Pulmonary artery endothelial cell (primary cell): ENCODE measurements around the gene NAPB. TPM values are rescaled to one million over a fixed set of nuclear protein-coding genes. Genes with fewer than 3 reads are reported as not detected.

ENCODE experiments used
- DNase-seq: peaks from one replicate; pipeline ENCODE4 v3.0.0-alpha.2; 2011; ENCODE audit warnings: low read depth, low spot score
- total RNA-seq: library from RNA; depleted of rRNA; stranded (reverse); fragments of >200 nt; gene quantifications from 2 replicates; pipeline ENCODE4 v1.2.3, GENCODE V29; 2014

The NAPB gene
- total RNA-seq, 1 donor from 2014 or later, result 4.5 TPM

GRCh38 chr20:23438661-23439060, 17.4 kb upstream of the NAPB start:
- no peak for DNase-seq

DNA sequence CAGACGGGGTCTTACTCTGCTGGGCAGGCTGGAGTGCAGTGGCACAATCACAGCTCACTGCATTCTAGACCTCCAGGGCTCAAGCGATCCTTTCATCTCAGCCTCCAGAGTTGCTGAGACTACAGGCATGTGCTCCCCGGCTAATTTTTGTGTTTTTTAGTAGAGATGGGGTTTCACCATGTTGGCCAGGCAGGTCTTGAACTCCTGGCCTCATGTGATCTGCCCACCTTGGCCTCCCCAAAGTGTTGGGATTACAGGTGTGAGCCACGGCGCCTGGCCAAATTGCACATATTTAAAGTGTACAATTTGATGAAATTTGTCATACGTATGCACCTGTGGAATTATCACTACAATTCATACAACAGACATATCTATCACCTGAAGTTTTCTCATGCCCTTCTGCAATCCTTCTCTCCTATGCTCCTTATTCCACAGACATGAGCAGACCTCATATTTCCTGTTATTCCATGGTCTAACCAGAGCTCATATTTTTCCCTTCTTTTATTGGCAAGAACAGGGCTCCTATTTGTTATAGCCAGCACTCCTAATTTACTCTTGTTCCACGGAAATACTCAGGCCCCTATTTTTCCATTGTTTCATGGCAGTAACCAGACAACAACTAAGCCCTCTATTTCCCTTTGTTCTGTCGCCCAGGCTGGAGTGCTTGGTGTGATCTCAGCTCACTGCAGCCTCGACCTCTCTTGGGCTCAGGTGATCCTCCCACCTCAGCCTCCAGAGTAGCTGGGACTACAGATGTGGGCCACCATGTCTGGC, 16.0 kb upstream of the NAPB start:
- DNase-seq, result no peak

- DNase-seq, result no peak
Measured at GRCh38 chr20:23436681-23437080, 15.4 kb upstream of the NAPB start.

- no peak for DNase-seq
Measured at GRCh38 chr20:23435626-23436539, 14.6 kb upstream of the NAPB start.

DNA sequence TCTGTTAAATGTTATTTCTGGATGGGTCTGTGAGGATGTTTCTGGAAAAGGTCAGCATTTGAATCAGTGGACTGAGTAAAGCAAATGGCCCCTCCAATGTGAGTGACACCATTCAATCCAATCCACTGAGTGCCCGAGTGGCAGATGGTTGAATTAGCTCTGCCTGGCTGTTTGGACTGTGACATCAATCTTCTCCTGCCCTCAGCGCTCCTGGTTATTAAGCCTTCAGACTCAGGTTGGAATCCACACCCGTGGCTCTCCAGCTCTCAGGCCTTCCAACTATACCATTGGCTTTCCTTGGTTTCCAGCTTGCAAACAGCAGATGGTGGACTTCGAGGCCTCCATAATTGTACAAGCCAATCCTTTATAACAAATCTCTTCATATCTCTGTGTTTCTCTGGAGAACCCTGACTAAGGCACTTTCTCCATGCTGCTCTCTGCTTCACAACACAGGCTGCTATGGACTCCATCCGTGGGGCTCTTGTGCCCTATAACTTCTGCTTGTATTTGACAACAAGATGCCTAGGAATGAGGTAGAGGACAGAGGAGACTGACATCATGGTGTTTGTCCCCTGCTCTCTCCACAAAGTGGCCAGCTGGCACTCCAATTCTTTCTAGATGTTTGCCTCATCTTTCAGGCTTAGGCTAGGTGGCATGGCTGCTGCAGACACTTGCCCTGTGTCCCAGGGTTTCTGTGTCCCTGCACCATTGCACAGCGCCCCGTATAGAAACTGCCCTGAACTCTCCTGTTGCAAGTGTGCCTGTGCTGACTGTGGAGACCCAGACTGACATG, 13.4 kb upstream of the NAPB start:
- no peak for DNase-seq

- DNase-seq, result no peak
Measured at GRCh38 chr20:23433628-23434027, 12.3 kb upstream of the NAPB start.

DNA sequence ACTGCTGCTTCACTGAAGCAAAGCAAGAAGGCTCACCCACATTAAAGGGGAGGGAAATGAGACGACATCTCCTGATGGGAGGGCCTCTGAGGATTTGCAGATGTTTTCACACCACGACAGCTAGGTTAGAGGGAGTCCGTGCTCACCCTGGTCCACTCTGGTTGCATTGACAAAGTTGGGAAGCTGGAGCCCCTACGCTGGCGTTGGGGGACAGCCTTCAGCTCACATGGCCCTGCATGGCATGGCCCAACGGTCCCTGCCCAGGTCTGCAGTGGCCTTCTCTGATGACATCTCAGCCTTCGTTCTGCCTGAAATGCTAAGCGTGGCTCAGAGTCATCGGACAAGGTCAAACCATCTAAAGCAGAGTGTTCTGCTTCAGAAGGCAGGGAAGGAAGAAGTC, 3.8 kb upstream of the NAPB start:
- DNase-seq, result no peak

- DNase-seq, result no peak
Measured at GRCh38 chr20:23419995-23420901, 1.0 kb downstream of the NAPB start.

DNA sequence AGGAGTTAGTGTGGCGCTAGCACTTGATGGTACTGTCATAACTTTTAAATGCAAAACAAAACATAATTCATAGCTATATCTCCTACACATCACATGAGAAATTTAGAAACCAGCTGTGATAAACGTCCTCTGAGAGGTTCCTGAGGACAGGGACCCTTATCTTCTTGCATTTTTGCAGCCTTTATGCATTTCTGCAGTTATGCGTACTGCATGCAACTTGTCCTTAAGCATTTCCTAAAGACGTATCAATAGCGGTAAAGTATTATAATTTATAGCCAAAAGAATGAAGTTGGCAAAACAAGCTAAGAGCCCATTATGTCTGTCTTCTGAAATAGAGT, 1.7 kb downstream of the NAPB start:
- no peak for DNase-seq

- DNase-seq, result no peak
Measured at GRCh38 chr20:23417861-23418260, 3.4 kb downstream of the NAPB start.

GRCh38 chr20:23415959-23416583, 5.2 kb downstream of the NAPB start:
- DNase-seq, result no peak

GRCh38 chr20:23415555-23415954, 5.7 kb downstream of the NAPB start:
- DNase-seq, result no peak

- no peak for DNase-seq
Measured at GRCh38 chr20:23414526-23415188, 6.6 kb downstream of the NAPB start.

DNA sequence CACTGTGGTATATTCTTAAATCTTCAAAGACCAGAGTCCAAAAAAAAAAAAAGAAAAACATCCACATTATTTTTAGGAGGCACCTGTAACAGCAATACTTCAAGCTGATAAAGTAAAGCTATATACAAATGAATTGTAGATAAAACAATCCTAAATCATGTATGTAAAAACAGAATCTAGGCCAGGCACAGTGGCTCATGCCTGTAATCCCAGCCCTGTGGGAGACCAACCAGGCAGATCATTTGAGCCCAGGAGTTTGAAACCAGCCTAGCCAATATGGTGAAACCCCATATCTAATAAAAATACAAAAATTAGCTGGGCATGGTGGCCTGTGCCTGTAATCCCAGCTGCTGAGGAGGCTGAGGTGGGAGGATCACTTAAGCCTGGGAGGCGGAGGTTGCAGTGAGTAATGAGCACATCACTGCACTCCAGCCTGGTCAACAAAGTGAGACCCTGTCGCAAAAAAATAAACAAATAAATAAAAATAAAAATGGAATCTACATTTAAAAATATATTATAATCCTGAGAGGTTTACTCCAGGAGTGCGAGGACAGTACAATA, 7.3 kb downstream of the NAPB start:
- no peak for DNase-seq

GRCh38 chr20:23412026-23412425, 9.3 kb downstream of the NAPB start:
- no peak for DNase-seq

GRCh38 chr20:23410916-23411695, 10.2 kb downstream of the NAPB start:
- no peak for DNase-seq

DNA sequence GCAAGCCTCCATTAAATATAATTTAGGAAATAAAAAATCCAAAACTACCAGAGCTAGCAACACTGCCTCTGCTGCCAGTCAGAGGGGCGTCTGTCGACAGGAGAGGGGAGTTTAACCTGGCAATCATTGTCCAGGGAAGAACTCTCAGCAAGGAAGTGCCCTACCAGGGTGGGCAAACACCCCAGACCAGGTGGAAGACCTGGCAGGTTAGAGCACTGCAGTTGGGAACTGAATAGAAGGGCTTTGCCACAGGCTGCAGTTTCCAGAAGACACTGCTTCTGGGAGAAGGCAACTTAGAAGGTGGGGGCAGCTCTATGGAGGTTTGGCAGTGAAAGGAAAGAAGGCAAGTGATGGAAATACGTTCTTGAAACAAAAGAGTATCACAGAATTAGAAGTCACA, 11.5 kb downstream of the NAPB start:
- DNase-seq, result no peak

DNA sequence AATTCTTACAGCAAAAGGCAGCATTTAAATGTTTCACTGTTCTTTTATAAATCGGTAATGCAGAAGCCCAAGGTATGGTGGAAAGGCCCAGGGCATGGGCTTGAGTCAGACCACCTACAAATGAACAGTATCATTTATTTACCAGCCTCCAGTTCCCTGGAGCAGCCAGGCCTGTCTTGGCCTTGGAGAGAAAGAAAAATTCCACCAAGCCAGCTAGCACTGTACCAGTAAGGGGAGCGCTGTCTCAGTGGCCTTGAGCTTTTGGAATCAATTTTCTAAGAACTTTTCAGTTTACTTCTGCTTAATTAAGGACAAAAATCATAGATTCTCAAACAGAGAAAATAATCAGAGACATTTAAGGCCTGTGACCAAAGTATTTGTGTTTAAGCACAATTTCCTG, 12.3 kb downstream of the NAPB start:
- no peak for DNase-seq
